Ishikawa (cell line): Measurements from ENCODE around the gene NRXN3.

Experiments
- MAX ChIP-seq: IDR thresholded peaks from 2 replicates; pipeline ENCODE4 v1.6.1; 2012
- NFIC ChIP-seq: IDR thresholded peaks from 2 replicates; pipeline ENCODE4 v1.6.1; 2012
- RAD21 ChIP-seq: IDR thresholded peaks from 2 replicates; pipeline ENCODE4 v1.6.1; 2012; ENCODE audit warnings: low read depth
- TAF1 ChIP-seq: IDR thresholded peaks from 2 replicates; pipeline ENCODE4 v1.6.1; 2012; ENCODE audit warnings: low read depth, mild to moderate bottlenecking

- no peak for TF ChIP-seq NFIC
- TF ChIP-seq TAF1 = no peak
- TF ChIP-seq RAD21 = no peak
- no peak for TF ChIP-seq MAX
Measured at GRCh38 chr14:78278464-78279250, 108.5 kb downstream of the NRXN3 start.
